Measurements from ENCODE around the gene PTCH2.
"Not testable (repeated sequence)": the region's sequence is repeated elsewhere in the genome, so short reads cannot be mapped to it uniquely, and the experiment has no call there.

The PTCH2 gene

DNA sequence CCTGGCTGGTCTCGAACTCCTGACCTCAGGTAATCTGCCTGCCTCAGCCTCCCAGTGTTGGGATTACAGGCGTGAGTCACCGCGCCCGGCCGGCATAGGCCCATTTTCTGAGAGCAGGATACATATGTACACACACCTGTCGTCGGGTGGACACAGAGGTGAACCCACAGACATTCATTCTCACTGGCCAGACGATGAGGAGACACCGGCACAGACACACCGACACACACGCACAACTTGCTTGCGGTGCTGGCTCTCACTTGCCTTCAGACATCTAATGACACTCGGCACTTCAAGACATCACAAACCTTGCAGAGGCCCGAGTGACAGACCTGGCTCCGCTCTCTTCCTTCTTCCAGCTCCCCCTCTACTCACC, 579 bp downstream of the PTCH2 start:
- DNase-seq = no peak

DNA sequence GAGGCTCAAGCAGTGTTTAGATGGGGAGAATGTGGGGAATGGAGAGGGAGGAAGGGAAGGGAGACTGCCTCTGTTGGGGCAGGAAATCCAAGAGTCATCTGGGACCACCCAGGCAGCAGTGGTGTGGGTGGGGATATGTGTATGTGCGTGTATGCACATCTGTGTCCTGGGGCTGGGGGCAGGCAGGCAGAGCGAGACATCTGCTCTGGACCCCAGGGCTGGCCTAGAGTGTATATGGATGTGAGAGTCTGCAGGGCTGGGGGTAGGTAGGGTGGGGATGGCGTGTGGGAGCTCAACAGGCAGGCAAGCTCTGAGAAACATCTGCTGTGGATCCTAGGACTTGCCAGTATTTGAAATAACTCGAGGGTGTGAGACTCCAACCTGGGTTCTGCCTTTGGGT, 3.5 kb downstream of the PTCH2 start:
- DNase-seq = no peak

DNA sequence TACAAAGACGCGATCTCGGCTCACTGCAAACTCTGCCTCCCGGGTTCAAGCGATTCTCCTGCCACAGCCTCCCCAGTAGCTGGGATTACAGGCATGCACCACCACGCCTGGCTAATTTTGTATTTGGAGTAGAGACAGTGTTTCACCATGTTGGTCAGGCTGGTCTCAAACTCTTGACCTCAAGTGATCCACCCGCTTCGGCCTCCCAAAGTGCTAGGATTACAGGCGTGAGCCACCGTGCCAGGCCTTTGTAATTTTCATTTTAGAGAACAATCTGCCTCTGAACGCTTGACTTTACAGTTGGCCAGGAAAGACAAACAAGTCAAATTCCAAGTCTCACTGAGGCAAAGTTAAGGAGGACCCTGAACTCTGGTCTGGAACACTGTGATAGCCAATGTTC, 4.8 kb downstream of the PTCH2 start:
- not testable (repeated sequence) for DNase-seq

DNA sequence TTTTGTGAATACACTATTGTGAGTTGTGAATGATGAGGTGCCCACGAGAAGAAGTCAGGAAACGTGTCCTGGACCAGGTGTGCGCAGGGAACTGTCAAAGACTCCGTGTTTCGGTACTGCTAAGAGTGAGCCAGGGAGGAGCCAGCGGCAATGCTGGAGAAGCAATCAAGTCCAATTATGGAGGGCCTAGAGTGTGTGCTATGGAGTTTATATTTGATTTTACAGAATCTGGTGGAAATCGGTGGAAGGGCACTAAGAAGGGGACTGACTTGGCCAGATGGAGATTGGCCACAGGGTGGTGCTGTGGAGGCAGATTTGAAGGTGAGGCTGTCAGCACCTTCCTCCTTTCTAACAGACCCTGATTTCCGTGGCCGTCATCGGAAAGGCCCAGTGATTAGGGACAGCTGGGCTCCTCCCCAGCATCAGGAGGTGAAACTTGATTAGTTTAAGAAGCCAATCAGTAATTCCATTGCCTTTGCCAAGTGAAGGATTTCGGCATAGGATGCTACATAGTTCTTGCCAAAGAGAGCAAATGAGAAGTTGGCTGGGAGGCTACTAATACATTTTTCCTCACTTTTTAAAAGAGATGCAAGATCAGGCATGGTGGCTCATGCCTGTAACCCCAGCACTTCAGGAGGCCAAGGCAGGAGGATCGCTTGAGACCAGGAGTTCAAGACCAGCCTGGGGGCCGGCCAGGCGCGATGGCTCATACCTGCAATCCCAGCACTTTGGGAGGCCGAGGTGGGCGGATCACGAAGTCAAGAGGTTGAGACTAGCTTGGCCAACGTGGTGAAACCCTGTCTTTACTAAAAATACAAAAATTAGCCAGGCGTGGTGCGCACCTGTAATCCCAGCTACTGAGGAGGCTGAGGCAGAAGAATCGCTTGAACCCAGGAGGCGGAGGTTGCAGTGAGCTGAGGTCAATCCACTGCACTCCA, 7.0 kb downstream of the PTCH2 start:
- peak; percentile 89 for DNase-seq

DNA sequence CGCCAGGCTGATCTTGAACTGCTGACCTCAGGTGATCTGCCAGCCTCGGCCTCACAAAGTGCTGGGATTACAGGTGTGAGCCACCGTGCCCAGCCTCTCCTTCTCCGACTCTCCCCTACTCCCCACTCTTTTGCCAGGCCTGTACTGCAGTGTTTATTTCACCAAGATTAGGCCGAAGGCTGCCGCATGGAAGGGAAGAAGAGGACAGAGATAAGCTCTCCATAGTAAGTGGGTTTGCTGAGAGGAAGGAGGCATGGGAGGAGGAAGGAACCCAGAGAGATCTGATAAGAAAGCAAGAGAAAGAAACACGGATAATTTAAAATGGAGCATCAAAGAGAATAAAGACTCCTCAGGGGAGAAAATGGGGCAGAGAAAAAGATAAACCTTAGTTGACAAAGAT, 8.7 kb downstream of the PTCH2 start:
- DNase-seq = no peak

DNA sequence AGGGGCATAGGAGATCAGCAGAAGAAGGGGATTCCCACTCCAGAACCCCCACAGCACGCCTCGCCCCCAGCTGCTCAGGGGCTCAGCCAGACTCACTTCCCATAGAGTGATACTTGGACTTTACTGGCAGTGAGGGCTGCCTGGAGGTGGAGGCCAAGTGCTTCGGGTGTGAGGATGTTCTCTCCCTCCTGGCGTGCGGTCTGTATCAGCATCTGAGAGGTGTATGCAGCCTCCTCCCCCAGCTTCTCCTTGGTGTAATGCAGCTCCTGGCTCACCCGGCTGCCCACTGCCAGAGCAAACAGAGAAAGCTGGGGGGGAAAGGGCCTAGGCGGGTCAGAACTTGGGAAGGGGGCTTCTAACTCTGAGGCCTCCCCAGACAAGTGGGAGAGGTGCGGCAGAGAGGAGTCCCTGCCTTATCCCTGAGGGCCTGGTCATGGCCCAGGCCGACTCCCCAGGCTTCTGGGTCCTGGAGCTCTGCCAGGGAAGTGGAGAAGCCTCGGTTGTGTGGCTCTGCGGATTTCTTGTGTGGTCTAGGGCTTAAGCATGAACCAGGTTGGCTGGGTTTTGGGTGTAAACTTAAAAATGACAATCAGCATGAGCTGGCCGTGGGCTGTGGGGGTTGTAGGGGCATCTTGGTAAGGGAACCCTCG, 10.9 kb downstream of the PTCH2 start:
- no peak for DNase-seq

DNA sequence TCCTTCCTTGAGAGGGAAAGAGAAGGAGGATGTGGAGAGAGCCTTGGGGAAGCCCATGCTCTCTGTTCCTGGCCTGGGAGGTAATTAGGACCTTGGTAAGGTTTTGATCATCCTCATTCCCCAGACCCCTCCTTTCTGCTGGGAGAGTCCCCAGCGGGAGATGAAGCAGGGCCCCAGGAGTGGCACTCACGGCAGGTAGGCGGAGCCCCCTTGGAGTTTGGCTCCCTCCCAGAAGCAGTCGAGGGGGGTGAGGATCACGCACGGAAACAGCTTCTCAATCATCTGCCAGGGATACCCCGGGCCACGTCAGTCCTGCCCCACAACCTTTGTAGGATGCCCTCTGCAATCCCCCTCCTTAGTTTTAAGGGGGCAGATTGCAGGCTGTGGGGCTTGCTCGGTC, 11.5 kb downstream of the PTCH2 start:
- DNase-seq = no peak

DNA sequence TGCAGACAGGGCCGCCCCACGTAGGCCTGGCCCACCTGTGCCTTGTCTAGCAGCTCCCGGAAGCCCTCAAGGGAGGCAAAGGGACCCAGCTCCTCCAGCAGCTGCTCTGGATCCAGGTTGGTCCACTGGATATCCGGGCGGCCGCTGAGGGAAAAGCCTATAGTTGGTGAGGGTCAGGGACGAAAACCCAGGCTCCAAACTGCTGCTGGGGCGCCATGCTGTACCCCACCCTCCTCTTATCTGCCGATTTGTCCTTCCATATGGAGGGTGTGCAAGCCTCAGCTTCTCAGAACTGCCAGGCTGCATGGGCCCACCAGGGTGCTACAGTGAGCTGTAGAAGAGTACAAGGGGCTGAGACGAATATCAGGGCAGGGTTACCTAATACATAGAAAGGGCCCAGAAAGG, 12.2 kb downstream of the PTCH2 start:
- no peak for DNase-seq

DNA sequence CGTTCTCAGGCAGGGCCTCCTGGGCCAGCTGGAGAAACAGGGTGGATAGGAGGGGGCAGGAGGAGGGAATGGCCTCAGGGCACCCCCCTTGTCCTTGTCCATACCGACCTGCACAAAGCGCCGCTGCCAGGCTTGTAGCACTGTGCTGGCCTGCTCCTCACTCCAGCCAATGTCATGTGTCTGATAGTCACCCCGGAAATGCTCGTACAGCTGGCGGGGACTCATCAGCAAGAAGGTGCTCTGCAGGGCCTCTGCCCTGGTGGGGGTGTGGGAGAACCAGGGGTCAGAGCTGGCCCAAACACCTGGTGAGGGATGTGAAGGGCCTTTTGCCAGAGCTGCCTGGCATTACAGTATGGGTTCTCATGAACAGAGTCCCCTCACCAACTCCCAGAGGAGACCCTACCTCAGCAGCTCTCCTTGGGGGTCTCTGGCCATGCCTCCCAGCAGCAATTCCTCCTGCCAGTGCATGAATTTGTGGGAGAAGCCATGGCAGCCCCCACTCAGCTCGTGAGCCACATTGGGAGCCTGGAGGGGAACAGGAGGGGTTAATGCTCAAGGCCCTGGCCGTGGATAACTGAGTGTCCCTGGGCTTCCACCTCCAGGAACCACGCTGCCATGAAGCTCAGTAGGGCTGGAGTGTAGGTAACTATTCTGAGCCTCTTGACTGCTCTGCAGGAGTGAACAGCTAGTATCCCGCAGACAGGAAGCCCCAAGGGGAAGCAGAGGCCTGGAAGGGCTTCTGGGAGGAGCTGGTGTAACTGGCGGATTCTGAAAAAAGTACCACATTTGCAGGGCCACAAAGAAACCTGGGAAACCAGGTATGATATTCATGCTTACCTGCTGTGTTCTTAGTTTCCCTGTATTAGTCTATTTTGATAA, 13.3 kb downstream of the PTCH2 start:
- DNase-seq = no peak

DNA sequence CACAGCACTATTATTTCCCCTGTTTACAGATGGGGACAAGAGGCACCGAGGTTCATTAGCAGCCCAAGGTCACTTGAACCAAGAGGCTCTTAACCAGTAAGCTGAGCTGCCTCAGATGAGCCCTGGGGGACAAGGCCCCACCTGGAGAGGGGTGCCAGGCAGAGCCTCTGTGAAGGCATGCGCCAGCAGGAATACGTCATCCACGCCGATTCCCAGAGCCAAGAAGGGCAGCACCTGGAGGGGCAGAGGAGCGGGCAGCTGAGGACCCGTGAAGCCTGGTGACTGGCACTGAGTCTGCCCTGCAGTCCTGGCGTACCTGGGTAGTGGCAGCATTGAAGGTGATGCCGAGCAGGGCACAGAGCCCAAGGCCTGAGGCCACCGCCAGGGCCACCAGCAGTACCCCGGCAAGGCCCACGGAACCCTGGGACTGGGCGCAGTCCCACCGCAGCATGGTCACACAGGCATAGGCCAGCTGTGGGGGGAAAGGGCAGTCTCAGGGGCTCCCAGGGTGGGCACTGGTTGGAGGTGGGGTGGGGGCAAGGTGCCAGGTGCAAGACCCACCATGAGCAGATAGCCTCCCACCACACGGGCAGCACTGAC, 14.1 kb downstream of the PTCH2 start:
- DNase-seq = no peak

DNA sequence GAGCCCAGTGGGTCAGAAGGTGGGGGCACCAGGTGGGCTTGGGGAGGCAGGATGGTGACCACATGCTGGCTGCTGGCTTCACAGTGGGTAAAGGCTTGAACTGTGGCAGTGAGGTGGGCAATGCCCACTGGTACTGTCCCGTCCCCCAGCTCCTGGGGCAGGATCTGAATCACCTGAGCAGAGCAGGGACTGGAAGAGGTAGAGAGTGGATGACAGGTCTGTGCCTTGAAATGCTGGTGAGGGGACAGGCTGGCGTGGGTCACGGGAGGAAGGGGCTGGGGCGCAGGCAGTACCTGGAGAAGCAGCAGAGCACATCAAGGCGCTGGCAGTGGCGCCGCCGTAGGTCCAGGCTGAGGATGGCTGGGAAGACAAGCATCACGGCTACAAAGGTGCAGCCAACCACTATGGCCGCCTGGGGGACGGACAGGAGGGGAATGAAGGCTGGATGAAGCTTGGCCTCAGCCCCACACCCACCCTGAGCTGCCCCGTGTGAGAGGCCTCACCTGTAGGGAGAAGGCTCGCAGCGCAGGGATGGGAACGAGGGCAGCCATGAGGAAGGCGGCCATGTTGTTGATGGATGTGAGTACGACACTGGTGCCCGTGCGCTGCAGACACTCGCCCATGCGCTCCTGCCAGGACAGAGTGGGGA, 14.9 kb downstream of the PTCH2 start:
- no peak for DNase-seq

DNA sequence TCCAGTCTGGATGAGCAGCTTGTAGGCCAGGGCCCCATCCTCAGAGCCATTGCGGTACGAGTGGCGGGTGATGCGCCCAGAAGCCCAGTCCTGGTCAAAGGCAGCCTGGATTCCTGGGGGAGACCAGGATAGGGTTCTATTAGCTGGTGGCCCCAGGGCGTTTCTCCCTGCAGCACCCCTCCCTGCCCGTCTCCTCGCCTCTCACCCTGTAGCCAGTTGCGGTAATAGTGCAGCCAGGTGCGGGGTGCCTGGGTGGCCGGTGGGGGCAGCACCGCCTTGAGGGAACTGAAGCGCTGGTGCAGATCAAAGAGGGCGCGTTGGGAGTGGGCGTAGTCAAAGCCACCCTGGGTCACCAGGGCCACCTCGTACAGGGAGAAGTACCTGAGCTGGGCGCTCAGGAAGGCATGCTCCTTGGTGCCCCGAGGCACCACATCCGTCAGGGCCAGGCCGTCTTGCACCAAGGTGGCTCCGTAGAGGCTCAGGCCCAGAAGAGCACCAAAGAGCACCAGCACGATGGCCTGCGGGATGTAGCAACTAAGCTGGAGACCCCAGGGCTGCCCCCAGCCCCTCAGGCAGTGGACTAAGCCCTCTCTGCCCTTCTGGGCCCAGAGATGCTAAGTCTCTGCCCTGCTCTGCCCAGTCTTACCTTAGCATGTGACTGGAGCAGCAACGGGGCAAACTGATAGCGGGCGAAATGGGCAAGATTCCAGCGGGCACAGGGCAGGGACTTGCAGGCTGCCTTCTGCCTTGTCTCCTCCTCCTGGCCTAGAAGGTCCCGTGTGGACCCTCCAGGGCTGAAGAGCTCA, 15.7 kb downstream of the PTCH2 start:
- no peak for DNase-seq

DNA sequence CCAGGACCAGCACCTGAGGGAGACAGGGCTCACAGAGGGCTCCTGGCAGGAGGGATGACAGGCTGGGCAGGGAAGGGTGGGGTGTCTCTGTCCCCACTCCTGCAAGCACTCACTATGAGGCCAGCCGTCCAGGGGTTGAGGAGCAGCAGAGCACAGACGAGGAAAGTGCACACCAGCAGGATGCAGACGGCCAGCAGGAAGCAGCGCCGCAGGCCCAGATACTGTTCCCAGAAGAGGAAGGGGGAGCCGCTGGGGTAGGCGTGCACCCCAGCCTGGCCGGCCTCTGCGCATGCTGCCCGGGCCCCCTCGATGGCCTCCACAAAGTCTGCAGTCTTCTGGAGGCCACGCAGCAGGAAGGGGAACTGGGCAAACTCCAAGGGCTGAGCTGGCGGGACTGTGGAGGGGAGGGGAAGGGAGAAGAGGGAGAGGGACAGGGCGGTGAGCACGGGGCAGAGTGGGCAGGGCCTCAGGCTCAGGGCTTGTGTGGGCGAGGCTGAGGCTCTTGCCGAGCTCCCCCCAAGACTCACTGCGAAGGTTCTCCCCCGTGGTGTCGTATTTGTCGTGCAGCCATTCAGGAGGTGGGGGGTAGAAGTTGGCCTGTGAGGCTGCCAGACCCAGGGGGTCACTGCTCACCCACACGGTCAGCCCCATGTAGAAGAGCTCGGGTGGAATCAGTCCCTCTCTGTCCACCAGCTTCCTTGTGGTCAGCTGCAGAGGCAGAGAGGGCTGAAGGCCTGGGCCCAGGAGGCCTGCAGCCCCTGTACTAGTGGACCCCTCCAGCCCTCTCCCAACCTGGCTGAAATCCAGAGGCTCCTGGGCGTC, 16.5 kb downstream of the PTCH2 start:
- DNase-seq = no peak

DNA sequence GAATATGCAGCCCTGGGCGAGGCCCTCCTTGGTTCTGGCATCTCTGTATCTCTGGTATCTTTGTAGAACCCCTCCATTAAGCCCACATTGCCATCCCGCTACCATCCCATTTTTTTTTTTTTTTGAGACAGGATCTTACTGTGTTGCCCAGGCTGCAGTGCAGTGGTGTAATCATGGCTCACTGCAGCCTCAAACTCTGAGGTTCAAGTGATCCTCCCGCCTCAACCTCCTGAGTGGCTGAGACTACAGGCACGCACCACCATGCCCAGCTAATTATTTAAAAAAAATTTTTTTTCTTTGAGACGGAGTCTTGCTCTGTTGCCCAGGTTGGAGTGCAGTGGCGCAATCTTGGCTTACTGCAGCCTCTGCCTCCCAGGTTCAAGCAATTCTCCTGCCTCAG, 18.7 kb downstream of the PTCH2 start:
- not testable (repeated sequence) for DNase-seq

DNA sequence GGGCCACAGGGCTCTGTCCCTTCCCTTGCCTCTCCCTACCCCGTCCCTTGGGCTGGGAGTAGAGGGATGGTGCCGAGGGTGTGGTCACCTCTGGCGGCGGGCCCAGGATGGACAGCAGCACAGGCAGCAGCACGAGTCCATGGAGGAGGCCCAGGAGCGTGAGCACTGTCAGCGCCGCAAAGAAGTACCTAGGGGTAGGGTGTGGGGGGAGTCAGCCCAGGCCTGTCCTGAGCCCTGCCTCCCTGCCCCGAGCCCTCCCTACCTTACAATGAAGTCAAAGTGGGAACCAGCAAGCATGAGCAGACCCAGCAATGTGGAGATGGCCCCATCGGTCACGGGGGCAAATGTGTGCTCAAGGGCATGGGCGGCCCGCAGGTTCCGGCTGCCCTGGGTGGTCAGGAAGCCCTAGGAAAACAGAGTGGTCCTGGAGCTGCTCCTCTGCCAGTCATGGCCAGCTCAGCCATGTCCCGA, 20.0 kb downstream of the PTCH2 start:
- DNase-seq = no peak

DNA sequence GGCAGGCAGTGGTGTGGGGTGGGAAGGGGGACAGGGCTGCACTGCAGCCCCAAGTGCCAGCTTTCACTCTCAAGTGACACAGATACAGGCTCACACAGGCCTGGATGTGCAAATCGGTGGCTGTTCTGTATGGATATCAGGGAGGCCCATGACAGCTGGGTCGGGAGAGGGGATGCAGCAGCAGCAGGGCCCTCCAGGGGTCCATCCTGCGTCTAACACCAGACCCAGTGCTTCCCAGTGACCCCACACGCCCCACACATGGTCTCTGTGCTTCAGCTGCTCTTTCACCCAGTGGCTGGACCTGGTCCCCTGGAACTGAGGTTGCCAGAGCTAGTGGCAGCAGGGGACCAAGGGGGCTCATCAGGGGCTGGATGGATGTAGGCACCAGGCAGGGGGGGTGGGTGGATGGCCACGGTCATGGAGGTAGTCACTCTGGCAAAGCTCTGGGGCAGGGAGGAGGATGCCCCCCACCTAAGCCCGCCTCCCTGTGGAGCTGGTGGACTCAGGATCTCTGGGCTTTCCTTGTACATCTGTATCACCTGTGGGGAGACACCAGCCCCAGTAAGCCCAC, 20.8 kb downstream of the PTCH2 start:
- DNase-seq = no peak

DNA sequence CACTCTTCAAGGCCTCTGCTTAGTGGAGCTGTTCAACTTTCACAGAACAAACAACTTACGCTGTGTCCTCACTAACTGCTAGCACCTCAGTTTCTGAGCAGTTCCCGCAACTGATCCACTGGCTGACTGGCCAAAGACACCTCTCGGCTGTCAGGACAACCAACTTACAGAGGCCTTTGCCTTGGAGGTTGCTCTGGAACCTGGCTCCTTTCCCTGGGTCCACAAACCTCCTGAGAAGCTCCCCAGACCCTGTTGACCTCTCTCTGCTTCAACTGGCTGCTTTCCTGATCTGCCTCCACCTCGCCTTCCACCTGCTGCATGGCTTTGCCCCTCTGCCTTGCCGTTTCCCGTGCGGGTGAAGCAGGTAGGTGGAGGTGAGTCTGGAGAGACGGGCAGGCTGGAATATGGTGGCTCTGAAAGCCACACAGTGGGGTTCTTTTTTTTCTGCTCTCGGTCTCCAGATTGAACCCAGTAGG, 21.8 kb downstream of the PTCH2 start:
- DNase-seq = no peak

DNA sequence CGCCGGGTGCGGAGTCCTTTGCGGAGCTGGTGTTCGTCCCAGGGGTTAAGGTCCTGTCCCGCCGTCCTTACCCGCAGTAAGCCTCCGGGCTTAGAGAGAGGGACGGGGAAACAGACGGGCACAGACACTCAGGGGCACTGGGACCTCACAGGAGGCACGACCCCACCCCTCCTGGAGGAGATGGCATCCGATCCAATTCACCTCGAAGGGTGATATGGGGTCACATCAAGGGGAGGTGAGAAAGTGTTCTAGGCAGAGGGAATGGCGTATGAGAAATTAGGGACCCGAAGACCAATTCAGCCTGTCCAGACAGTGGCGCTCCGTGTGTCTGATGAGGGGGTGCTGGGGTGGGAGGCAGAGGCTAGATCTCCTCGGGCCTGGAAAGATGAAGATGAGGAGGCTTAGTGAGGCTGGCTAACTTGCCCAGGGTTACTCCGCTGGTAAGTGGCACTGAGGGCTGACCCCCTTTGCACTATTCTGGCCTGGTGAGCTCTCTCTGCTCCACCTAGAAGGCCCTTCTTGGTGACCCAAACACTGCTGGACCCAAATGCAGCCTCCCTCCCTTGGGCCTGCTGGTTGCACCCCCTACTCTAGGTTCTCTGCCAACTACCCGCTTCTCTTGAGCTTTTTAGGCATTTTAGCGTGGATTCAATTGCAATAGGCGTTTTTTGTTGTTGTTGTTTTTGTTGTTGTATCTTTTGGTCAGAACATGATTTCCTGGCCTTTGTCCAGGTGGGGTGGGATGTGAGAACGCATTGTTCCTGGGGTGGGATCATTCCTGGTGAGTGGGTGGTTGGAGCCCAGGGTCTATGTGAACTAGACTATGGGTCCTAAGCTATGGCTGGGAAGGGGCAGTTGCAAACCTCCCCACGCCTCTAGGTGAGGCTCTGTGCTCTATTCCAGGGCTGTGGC, 22.5 kb downstream of the PTCH2 start:
- DNase-seq = no peak

Measured in activated gamma-delta T cell treated with Interleukin-2 at 50 U/mL for 16 hours (primary cell).